Measurements from ENCODE around the gene RBP7. TPM values are rescaled to one million over a fixed set of nuclear protein-coding genes. Genes with fewer than 3 reads are reported as not detected.

RBP7 gene
- polyA plus RNA-seq, 1 donor (not counting 4 experiments of a cell fraction or from before 2014, with no cell fraction given) = 1.1 TPM

DNA sequence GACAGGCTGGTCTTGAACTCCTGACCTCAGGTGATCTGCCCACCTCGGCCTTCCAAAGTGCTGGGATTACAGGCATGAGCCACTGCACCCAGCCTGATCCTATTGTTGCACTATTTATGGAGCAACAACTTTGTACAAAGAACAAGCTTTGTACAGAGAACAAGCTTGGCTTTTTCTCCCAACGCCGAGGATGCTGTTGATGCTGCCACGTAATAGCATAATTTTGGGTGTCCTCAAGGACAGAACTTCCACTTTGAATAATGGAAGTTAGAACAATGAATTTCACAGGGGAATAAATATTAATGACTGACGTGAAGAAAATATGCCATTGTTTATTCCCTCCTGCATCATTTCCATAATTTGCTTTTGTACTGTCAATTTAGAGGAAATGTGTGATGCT is 12.8 kb upstream of the RBP7 start:
- Histone ChIP-seq H3K4me3 (ENCODE audit: control insufficient read depth in 2 of 3, extremely low read depth in 1 of 3, insufficient read depth in 2 of 3, low read depth in 1 of 3, low read length in 3 of 3) (no peak overlapping the region), H3K4me1 (ENCODE audit: control insufficient read depth, extremely low read depth, insufficient read depth, low read length) (no peaks in the 10 kb centered on the region), H3K36me3 (ENCODE audit: control insufficient read depth in 2 of 2, extremely low read depth in 1 of 2, insufficient read depth in 2 of 2, low read length in 2 of 2) (peaks cover 4 to 13% of the 10 kb centered on the region in 2 experiments), H3K79me2 (ENCODE audit: control insufficient read depth, insufficient read depth, low read length) (no peaks in the 10 kb centered on the region), H3K9me1 (ENCODE audit: control insufficient read depth, extremely low read depth, insufficient read depth, low read length) (no peaks in the 10 kb centered on the region), H3K27ac (ENCODE audit: control insufficient read depth, insufficient read depth, low read length) (no peak overlapping the region), H3K9me3 (ENCODE audit: control insufficient read depth, low read depth, low read length) (no peaks in the 10 kb centered on the region), H3K27me3 (ENCODE audit: control insufficient read depth, extremely low read depth, insufficient read depth, low read length) (no peaks in the 10 kb centered on the region), H4K20me1 (ENCODE audit: control insufficient read depth, extremely low read depth, insufficient read depth, low read length) (no peaks in the 10 kb centered on the region), H3K9ac (ENCODE audit: control insufficient read depth, extremely low read depth, insufficient read depth, low read length) (no peak overlapping the region), H2AFZ (ENCODE audit: control insufficient read depth, low read length) (no peak overlapping the region), H3K4me2 (ENCODE audit: control insufficient read depth, extremely low read depth, insufficient read depth, low read depth, low read length) (no peak overlapping the region)
- no peak for FAIRE-seq
- no peak for DNase-seq (ENCODE audit: low read depth, low spot score)
- dilution Hi-C loops (cut with MboI; ENCODE audit: extremely low pct_ligation_motif_present, low sequenced_read_pairs) = no loop called here
- TF ChIP-seq CTCF (optimal IDR thresholded peaks at IDR 0.05 in 1 of 3, IDR thresholded peaks at IDR 0.05 in 1 of 3, conservative IDR thresholded peaks at IDR 0.05 in 1 of 3; ENCODE audit: extremely low read depth in 1 of 3, insufficient read depth in 2 of 3, low read length in 3 of 3) (no peak), EZH2 (IDR thresholded peaks at IDR 0.05; ENCODE audit: low read length) (no peak)

- no peaks in the 10 kb centered on the region for H3K79me2 ChIP-seq (ENCODE audit: control insufficient read depth, insufficient read depth, low read length)
- no peaks in the 10 kb centered on the region for H3K9me3 ChIP-seq (ENCODE audit: control insufficient read depth, low read depth, low read length)
- no peak for DNase-seq (ENCODE audit: low read depth, low spot score)
- no peaks in the 10 kb centered on the region for H3K4me1 ChIP-seq (ENCODE audit: control insufficient read depth, extremely low read depth, insufficient read depth, low read length)
- H2AFZ ChIP-seq (ENCODE audit: control insufficient read depth, low read length) = no peak overlapping the region
- no peak for TF ChIP-seq CTCF (optimal IDR thresholded peaks at IDR 0.05 in 1 of 3, IDR thresholded peaks at IDR 0.05 in 1 of 3, conservative IDR thresholded peaks at IDR 0.05 in 1 of 3; ENCODE audit: extremely low read depth in 1 of 3, insufficient read depth in 2 of 3, low read length in 3 of 3)
- TF ChIP-seq EZH2 (IDR thresholded peaks at IDR 0.05; ENCODE audit: low read length) = no peak
- H4K20me1 ChIP-seq (ENCODE audit: control insufficient read depth, extremely low read depth, insufficient read depth, low read length) = no peaks in the 10 kb centered on the region
- H3K9me1 ChIP-seq (ENCODE audit: control insufficient read depth, extremely low read depth, insufficient read depth, low read length) = no peaks in the 10 kb centered on the region
- no peak overlapping the region for H3K27ac ChIP-seq (ENCODE audit: control insufficient read depth, insufficient read depth, low read length)
- no peak overlapping the region for H3K4me3 ChIP-seq (ENCODE audit: control insufficient read depth in 2 of 3, extremely low read depth in 1 of 3, insufficient read depth in 2 of 3, low read depth in 1 of 3, low read length in 3 of 3)
- no peaks in the 10 kb centered on the region for H3K27me3 ChIP-seq (ENCODE audit: control insufficient read depth, extremely low read depth, insufficient read depth, low read length)
- H3K9ac ChIP-seq (ENCODE audit: control insufficient read depth, extremely low read depth, insufficient read depth, low read length) = no peak overlapping the region
- dilution Hi-C loops (cut with MboI; ENCODE audit: extremely low pct_ligation_motif_present, low sequenced_read_pairs) = no loop called here
- H3K36me3 ChIP-seq (ENCODE audit: control insufficient read depth in 2 of 2, extremely low read depth in 1 of 2, insufficient read depth in 2 of 2, low read length in 2 of 2) = peaks cover 4 to 13% of the 10 kb centered on the region in 2 experiments
- FAIRE-seq = no peak
- H3K4me2 ChIP-seq (ENCODE audit: control insufficient read depth, extremely low read depth, insufficient read depth, low read depth, low read length) = no peak overlapping the region
These were observed 12.0 kb upstream of the RBP7 start for GRCh38 chr1:9985001-9985400.
